GM21381 (cell line): ENCODE measurements around the gene MTG2.

Experiments
- ATAC-seq: cut with Tn5 transposase; IDR thresholded peaks from one replicate; pipeline ENCODE4 v1.9.1; 2021; ENCODE audit warnings: mild to moderate bottlenecking, moderate library complexity; ENCODE audit not compliant: unreplicated experiment

MTG2 gene

GRCh38 chr20:62160876-62161275 lies 22.0 kb upstream of the MTG2 start:
- ATAC-seq: no peak

DNA sequence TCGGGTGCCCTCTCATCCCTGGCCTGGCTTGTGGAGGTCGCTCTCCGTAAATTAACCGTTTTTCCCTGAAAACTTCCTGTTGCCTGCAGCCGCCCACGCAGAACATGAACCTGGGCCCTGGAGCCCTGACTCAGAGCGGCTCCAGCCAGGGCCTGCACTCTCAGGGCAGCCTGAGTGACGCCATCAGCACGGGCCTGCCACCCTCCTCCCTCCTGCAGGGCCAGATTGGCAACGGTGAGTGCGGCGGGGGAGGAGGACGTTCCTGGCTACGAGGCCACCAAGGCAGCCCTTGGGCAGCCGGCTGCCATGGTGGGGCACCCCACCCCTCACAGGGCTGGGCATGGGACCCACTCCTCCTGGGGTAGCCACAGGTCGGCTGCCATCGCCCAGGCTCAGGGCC lies 21.5 kb upstream of the MTG2 start:
- ATAC-seq: no peak

GRCh38 chr20:62162765-62163484 lies 19.9 kb upstream of the MTG2 start:
- no peak for ATAC-seq

GRCh38 chr20:62163485-62163865 lies 19.4 kb upstream of the MTG2 start:
- ATAC-seq: no peak

DNA sequence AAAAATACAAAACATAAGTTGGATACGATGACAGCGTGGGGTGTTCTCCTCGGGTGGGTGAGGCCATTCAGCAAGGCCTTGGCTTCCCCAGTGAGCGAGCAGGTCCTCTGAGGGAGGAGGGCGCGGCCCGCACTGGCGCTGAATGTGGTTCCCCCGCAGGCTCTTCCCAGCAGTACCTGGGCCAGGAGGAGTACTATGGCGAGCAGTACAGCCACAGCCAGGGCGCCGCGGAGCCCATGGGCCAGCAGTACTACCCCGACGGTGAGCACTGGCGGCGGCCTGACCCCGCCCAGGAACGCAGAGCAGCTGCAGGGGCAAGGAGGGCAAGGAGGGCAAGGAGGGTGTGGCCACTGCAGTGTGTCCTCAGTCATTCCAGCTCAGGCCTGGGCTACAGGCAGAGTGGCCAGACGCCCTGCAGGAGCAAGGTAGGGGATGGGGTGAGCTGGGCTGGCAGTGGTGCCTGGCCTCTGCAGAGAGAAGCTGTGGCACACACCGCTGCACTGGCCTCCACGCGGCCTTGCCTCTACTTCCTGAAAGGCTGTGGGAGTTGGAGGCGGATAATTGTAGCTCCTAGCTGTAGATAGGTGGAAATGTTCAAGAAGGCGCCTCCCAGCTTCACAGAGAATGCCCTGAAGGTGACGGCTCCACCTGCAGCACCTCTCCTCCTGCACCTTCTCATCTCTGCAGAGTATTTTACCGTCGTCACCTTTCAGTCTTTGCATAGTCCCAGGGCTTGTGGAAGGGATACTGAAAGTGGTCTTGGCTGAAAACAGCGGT lies 18.7 kb upstream of the MTG2 start:
- ATAC-seq: no peak

DNA sequence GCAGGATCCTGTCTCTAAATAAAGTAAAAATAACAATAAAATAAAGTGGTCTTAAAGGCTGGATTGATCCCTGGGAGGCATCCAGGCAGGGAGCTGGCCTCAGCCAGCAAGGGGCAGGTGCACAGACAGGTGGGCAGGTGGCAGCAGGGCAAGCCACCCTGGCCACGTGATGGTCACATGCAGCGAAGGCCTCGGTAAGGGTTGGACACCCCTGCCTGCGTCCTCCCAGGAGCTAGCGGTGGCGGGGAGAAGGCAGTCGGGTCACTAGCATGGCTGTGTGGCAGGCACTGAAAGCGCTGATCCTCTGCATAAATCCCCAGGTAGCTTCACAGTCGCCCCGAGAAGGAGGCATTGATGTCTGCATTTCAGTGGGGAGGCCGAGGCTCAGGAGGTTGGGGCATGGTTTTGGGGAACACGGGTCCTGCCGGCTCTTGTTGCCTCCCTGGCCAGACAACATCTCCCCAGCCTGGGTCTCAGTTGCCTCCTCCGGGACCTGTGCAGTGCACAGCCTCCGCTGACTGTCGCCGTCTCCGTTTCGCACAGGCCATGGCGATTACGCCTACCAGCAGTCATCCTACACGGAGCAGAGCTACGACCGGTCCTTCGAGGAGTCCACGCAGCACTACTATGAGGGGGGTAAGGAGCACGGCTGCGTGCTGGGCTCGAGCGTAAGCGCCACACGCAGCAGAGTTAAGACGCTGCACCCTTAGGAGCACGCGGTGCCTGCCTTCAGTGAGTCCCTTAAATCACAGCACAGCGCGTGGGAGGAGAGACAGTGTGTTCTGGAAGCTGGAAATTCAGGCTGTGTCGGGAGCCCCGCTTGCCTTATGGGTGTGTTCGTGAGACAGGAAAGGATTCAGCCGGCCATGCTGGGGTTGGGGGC lies 17.7 kb upstream of the MTG2 start:
- no peak for ATAC-seq

- no peak for ATAC-seq
Observed at GRCh38 chr20:62165762-62166399, 16.9 kb upstream of the MTG2 start.

- no peak for ATAC-seq
Observed at GRCh38 chr20:62167474-62167873, 15.4 kb upstream of the MTG2 start.

DNA sequence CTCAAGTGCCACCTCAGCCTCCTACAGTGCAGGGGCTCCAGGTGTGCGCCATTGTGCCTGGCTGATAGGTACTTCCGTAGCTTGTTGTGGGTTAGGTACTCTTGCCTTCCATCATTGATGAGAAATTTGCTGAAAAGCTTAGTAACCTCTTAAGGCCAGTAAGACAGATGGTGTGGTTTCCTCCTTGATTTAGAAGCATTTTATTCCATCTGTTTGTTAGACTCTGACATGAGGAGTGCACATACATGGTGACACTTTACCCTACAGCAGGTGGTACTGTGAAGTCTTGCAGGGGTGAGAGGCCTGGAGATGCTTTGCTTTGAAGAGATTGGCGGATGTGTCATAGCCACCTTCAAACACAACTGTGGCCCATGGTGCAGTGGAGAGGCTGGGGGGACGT lies 14.8 kb upstream of the MTG2 start:
- ATAC-seq: no peak

DNA sequence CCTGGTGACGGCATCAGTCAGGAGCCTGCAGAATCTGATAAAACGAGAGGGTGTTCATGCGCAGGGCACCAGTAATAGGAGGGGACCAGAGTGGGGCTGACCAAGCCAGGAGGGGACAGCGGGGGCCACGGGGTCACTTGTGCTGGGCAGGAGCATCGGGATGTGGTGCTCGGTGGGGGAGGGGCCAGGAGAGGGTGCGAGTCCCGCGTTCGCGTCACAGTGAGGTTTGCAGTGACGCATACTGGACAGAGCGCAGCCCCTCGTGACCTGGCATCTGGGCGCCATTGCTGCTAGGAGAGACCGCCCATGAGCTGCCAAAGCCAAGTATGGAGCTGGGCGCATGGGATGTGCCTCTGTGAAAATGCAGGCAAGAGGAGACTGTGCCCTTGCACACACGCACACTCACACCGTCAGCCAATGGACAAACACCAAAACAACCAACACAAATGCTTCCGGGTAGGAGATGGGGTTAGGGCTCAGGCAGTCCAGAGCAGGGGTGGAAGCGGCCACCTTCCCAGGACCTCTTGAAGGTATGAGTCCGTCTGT lies 13.9 kb upstream of the MTG2 start:
- ATAC-seq: no peak

GRCh38 chr20:62170536-62170935 lies 12.3 kb upstream of the MTG2 start:
- no peak for ATAC-seq

DNA sequence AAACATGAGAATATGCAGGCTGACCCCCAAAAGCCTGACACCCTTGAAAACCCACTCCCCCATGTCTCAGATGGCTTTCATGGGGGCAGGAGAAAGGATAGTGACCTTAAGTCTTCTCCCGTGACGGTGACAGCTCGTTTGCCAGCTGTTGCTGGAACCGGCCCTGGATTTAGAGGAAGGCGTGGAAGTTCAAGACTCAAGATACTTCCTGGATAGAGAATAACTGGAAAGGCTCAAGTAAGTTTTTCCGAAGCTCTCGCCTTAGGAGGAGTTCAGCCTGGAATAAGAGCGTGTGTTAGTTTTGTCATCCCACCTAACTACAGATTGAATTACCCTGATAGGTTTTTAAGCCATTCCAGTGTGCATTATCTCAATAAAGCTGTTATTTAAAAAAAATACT lies 11.6 kb upstream of the MTG2 start:
- no peak for ATAC-seq

GRCh38 chr20:62172666-62173065 lies 10.2 kb upstream of the MTG2 start:
- ATAC-seq: no peak

DNA sequence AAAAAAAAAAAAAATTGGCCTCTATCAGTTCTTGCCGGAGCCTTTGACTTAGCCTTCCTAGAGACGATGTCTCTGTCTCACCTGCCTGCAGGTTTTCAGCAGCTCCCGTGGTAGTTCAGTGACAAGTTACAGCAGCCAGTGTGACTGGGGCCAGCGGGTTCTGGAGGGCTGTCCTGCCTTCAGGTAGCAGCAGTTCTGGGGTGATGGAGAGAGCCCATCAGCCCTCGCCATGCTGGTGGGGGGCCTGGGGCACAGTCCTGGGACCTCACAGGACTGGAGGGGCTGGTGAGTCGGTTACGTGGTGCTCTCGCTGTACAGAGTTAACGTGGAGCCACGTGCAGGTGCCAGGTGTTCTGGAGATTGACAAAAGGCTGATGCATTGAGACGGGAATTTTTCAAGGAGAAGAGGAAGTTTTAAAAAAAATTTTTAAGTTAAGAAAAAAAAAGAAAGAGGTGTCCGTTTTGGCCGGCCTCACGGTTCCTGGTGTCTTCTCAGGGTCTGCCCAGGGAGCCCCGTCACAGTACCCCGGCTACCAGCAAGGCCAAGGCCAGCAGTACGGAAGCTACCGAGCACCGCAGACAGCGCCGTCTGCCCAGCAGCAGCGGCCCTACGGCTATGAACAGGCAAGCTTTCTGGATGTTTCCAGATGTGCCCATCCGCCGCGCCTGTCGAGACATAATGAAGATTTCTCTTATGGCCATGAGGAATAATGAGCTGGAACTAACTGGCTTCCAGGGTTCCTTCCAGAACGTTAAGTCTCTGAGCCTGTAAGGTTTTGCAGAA lies 8.6 kb upstream of the MTG2 start:
- no peak for ATAC-seq

DNA sequence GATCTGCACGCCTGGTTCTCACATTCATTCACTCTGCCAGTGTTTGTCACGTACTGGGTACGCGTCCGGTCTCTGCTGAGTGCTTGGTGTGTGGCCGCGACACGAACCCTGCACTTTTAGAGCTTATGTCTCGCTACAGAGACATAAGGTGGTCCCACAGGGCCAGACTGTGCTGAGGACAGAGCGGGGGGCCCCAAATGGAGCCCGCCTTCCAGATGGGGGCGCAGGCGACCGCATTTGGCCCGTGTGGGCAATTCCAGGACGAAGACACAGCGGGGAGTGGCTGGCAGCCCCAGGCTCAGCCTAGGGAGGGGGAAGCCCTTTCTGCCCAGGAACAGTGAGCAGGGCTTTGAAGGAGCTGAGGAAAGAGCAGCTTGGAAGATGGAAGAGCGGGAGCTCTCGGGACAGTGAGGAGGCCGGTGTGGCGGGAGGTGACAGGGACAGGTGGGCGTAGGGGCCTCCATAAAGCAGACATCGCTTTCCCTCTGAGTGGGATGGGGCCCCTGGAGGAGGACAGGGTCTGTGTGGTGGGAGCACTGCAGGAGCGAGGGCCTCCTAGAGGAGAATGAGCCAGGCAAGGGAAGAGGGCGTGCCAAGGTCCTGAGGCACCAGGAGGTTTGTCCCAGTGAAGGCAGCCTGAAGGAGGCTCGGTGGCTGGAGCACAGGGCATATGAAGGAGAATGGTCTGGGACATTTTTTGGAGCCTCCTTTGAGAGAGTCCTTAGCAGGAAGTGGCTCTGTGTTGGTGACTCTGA lies 7.8 kb upstream of the MTG2 start:
- ATAC-seq: no peak

DNA sequence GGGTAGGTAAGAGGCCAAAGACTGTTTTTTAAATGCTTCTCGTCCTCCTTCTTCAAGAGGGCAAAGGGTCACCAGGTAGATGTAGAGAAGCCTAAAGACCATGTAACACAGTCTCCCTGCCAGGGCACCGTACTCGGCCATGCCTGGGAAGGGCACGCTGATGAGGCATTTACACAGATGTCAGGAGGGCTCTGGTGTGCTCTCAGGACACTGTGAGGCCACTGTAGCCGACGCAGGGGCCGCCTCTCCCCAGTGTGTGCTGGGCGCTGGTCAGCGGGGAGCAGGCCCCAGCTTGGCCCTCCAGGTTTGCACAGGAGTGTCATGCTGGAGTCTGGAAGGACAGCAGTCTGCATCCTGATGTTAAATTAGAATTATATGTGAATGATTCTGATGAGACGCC lies 7.1 kb upstream of the MTG2 start:
- no peak for ATAC-seq

DNA sequence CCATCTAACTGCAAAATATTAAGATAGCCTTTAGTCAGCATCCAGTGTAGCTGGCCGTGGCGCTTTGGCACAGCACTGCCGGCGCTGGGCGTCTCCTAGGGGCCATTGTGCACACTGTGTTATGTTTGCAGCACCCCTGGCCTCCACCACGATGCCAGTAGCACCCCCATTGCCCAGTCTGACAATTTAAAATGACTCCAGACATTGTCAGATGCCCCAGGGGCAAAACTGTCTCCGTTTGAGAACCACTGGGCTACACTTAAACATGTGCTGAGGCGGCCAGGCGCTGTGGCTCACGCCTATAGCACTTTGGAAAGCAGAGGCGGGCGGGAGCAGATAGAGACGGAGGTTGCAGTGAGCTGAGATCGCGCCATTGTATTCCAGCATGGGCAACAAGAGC lies 6.0 kb upstream of the MTG2 start:
- no peak for ATAC-seq

DNA sequence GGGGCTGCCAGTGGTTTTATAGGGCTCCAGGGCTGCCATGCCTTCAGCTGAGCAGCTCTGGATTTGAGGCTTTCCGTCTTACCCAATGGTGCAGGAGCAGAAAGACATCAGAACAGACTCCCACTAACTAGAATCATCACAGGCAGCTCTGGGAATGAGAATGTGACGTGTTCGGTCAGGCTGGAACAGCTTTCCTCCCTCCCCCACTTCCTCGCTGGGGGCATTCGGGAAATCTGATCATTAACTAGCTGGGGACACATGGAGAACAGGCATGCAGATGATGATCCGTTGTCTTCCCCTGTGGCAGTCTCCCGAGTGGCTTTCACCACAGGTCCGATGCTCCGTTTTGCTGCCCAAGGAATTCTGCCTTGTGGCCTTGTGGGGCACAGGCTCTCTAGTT lies 5.5 kb upstream of the MTG2 start:
- no peak for ATAC-seq
